GM12878 (cell line): ENCODE measurements around the gene RIMS1. TPM values are rescaled to one million over a fixed set of nuclear protein-coding genes. Genes with fewer than 3 reads are reported as not detected.

ENCODE experiments used
- ATAC-seq: fragments of 200-7000 bp; cut with Tn5 transposase; 3 replicates; pipeline ENCODE4 v1.9.1; 2020; ENCODE audit warnings: mild to moderate bottlenecking, moderate library complexity
- BruUV-seq: library from RNA; stranded (reverse); fragments of 400-500 nt; replicated peaks from 2 replicates; lab custom pipeline; 2021; lab: Mats Ljungman, UMichigan
- CTCF ChIA-PET: fragments of 300-600 bp; sonication (Branson Sonifier 250); formaldehyde crosslinking; extraction: SDS; loops from one replicate; lab custom pipeline; 2021; ENCODE audit warnings: inconsistent platforms; lab: Yijun Ruan, JAX
- POLR2A ChIA-PET: fragments of 350-600 bp; formaldehyde crosslinking; extraction: SDS; loops from one replicate; lab custom pipeline; 2021; ENCODE audit warnings: inconsistent platforms; lab: Charles Lee
- RAD21 ChIA-PET: fragments of 300-600 bp; sonication (Branson Sonifier 250); formaldehyde crosslinking; loops from one replicate; lab custom pipeline; 2023; ENCODE audit warnings: antibody characterized with exemption; ENCODE audit not compliant: unreplicated experiment; lab: Charles Lee
- SMC1A ChIA-PET: fragments of 300-600 bp; sonication (Branson Sonifier 250); formaldehyde crosslinking; loops from one replicate; lab custom pipeline; 2023; ENCODE audit not compliant: unreplicated experiment, uncharacterized antibody; lab: Charles Lee
- DNase-seq: peaks from one replicate; pipeline ENCODE4 v3.0.0-alpha.2; 2011; ENCODE audit warnings: low read depth, low spot score
- FAIRE-seq: peaks from 3 replicates; lab custom pipeline; 2011; peaks lifted over from hg19 to GRCh38; lab: Jason Lieb, UNC
- H2AFZ ChIP-seq: 2 replicates; pipeline ENCODE4 v1.6.0; 2011; ENCODE audit warnings: low read depth, low read length, control low read depth; ENCODE audit not compliant: control insufficient read depth
- H3K27ac ChIP-seq: 2 replicates; pipeline ENCODE4 v1.5.1; 2011; ENCODE audit warnings: control low read depth; ENCODE audit not compliant: control insufficient read depth, insufficient read depth
- H3K27me3 ChIP-seq, 2 experiments: replicated peaks in 1 of 2; 2 replicates each; pipeline versions ENCODE4 v1.6.0 to v1.6.1; 2011; ENCODE audit warnings: low read length in 1 of 2; ENCODE audit not compliant: control insufficient read depth in 2 of 2, insufficient read depth in 2 of 2
- H3K36me3 ChIP-seq, 2 experiments: 2 replicates each; pipeline ENCODE4 v1.5.1; 2011; ENCODE audit warnings: low read length in 1 of 2; ENCODE audit not compliant: control insufficient read depth in 2 of 2, insufficient read depth in 2 of 2
- H3K4me1 ChIP-seq: 2 replicates; pipeline ENCODE4 v1.6.1; 2011; ENCODE audit warnings: mild to moderate bottlenecking, low read length, moderate library complexity, mixed read lengths; ENCODE audit not compliant: control insufficient read depth, insufficient read depth
- H3K4me2 ChIP-seq: 2 replicates; pipeline ENCODE4 v1.6.0; 2011; ENCODE audit warnings: control low read depth; ENCODE audit not compliant: control insufficient read depth, insufficient read depth
- H3K4me3 ChIP-seq: fragments of 200-600 bp; sonication (generic); 2 replicates; pipeline ENCODE4 v1.5.1; 2016
- H3K79me2 ChIP-seq: 2 replicates; pipeline ENCODE4 v1.6.0; 2011; ENCODE audit warnings: low read length; ENCODE audit not compliant: control insufficient read depth, insufficient read depth
- H3K9ac ChIP-seq: 2 replicates; pipeline ENCODE4 v1.8.0; 2011; ENCODE audit warnings: low read length, control low read depth, mixed read lengths; ENCODE audit not compliant: control insufficient read depth, insufficient read depth
- H3K9me3 ChIP-seq: replicated peaks from 3 replicates; pipeline ENCODE4 v1.5.1; 2011; ENCODE audit warnings: mild to moderate bottlenecking, low read length; ENCODE audit not compliant: control insufficient read depth, insufficient read depth
- H4K20me1 ChIP-seq: 2 replicates; pipeline ENCODE4 v1.6.0; 2011; ENCODE audit not compliant: control insufficient read depth, insufficient read depth
- ATF2 ChIP-seq: IDR thresholded peaks from 2 replicates; pipeline ENCODE4 v1.6.1; 2012; ENCODE audit warnings: low read length, inconsistent platforms
- BCLAF1 ChIP-seq: fragments of 450-650 bp; IDR thresholded peaks from 2 replicates; pipeline ENCODE4 v1.6.1; 2017; ENCODE audit warnings: antibody characterized with exemption, mild to moderate bottlenecking, moderate library complexity
- EED ChIP-seq: sonication (generic); IDR thresholded peaks from 2 replicates; pipeline ENCODE4 v1.6.1; 2016; ENCODE audit warnings: antibody characterized with exemption, low read depth
- ESRRA ChIP-seq: IDR thresholded peaks from 2 replicates; pipeline ENCODE4 v1.6.1; 2012; ENCODE audit warnings: mild to moderate bottlenecking, low read length, improper control_type of control experiment
- MAX ChIP-seq: IDR thresholded peaks from 2 replicates; pipeline ENCODE4 v1.6.1; 2012; ENCODE audit warnings: low read depth, low read length, improper control_type of control experiment
- MLLT1 ChIP-seq: fragments of 450-650 bp; IDR thresholded peaks from 2 replicates; pipeline ENCODE4 v1.6.1; 2016; ENCODE audit warnings: mild to moderate bottlenecking
- POLR2AphosphoS5 ChIP-seq: IDR thresholded peaks from 2 replicates; pipeline ENCODE4 v1.6.1; 2011; ENCODE audit warnings: mild to moderate bottlenecking, low read length, inconsistent platforms
- RELB ChIP-seq: fragments of 450-650 bp; IDR thresholded peaks from 2 replicates; pipeline ENCODE4 v1.6.1; 2017; ENCODE audit warnings: low read depth, mild to moderate bottlenecking, moderate library complexity
- SMAD5 ChIP-seq: IDR thresholded peaks from 2 replicates; pipeline ENCODE4 v1.6.1; 2016; ENCODE audit warnings: antibody characterized with exemption, low read depth
- YBX1 ChIP-seq: fragments of 450-650 bp; IDR thresholded peaks from 2 replicates; pipeline ENCODE4 v1.6.1; 2016; ENCODE audit warnings: antibody characterized with exemption
- ZBTB33 ChIP-seq: fragments of 450-650 bp; IDR thresholded peaks from 2 replicates; pipeline ENCODE4 v1.6.1; 2017; ENCODE audit warnings: mild to moderate bottlenecking
- ZNF384 ChIP-seq: IDR thresholded peaks from 2 replicates; pipeline ENCODE4 v1.6.1; 2012; ENCODE audit warnings: low read depth, mild to moderate bottlenecking, low read length, improper control_type of control experiment, borderline replicate concordance
- WGBS: methylation state at CpG from one replicate; pipeline ENCODE4 v1.1.6; 2016; ENCODE audit warnings: low lambda C conversion rate; ENCODE audit not compliant: insufficient replicate concordance, insufficient coverage; ENCODE audit errors: missing lambda C conversion rate; 5-methylcytosine and 5-hydroxymethylcytosine counted together
- in situ Hi-C: fragments of 300-500 bp; cut with MboI; formaldehyde crosslinking; loops from 9 replicates; pipeline ENCODE4 v1.14.3; 2018; ENCODE audit warnings: mixed read lengths
- intact Hi-C: fragments of 100-400 bp; cut with micrococcal nuclease; formaldehyde crosslinking; loops from one replicate; pipeline ENCODE4 v1.14.2; 2022; ENCODE audit not compliant: unreplicated experiment
- polyA plus RNA-seq, 11 experiments: library from polyadenylated mRNA; depleted of rRNA in 4 of 11; unstranded in 6 of 11; stranded (reverse) in 5 of 11; fragments of >200 nt; fragmentation: Nextera tagmentation in 4 of 11; fragmentation: Illumina TruSeq in 1 of 11; extraction: Ambion mirVana in 4 of 11; extraction: Trizol in 1 of 11; gene quantifications; 1 replicate in 1 of 11; 2 replicates in 10 of 11; pipeline versions ENCODE4 v1.2.1 to v1.2.3, GENCODE V29; 2011 to 2016; ENCODE audit warnings: inconsistent platforms in 2 of 11, missing spikeins in 2 of 11, low read depth in 1 of 11
- total RNA-seq, 4 experiments: library from RNA; depleted of rRNA in 3 of 4; stranded (reverse); fragments of >200 nt in 3 of 4; fragmentation: Illumina TruSeq in 1 of 4; extraction: Trizol in 1 of 4; gene quantifications; 2 replicates each; pipeline versions ENCODE4 v1.2.1 to v1.2.3, GENCODE V29; 2013 to 2021

Gene RIMS1
- total and polyA plus RNA-seq, 10 of the 15 experiments (the other 5 are each of a cell fraction or from before 2014, with no cell fraction given) = 0.05 to 0.76 (median 0.23) TPM

DNA sequence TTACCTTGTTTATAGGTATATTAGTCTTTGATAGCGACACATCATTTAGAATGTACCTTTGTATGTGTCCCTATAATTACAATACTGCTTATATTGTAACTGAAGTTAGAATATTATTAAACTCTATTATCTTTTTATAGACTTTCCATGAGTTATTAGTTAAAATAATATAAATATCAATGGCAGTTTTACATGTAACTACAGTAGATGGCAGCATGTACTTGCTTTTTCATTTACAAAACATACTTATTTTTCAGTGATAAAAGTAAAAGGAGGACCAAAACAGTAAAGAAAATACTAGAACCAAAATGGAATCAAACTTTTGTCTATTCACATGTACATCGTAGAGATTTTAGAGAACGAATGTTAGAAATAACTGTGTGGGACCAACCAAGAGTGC, 364.3 kb downstream of the RIMS1 start (continued):
- TF ChIP-seq BCLAF1 (no peak), ZNF384 (no peak), MAX (no peak), ESRRA (no peak), ATF2 (no peak), YBX1 (no peak)

- Histone ChIP-seq H3K27ac (no peak overlapping the region), H3K36me3 (no peaks in the 10 kb centered on the region), H3K4me1 (no peaks in the 10 kb centered on the region), H3K4me3 (no peak overlapping the region), H3K9ac (no peak overlapping the region), H3K9me3 (no peaks in the 10 kb centered on the region), H3K79me2 (no peaks in the 10 kb centered on the region), H4K20me1 (no peaks in the 10 kb centered on the region), H3K27me3 (no peaks in the 10 kb centered on the region), H3K4me2 (no peak overlapping the region), H2AFZ (no peak overlapping the region)
- in situ Hi-C loops (no loop called here), intact Hi-C loops (no loop called here)
- POLR2A ChIA-PET = no interaction called here
- ATAC-seq = no peak
- RAD21 ChIA-PET = no interaction called here
- WGBS = 1% methylated on average over 3 of the region's 3 CpGs
- no peak for FAIRE-seq
- BruUV-seq = no TSS peak
- CTCF ChIA-PET = no interaction called here
- DNase-seq = no peak
- SMC1A ChIA-PET = no interaction called here
- TF ChIP-seq ZBTB33 (no peak), SMAD5 (no peak), RELB (no peak), POLR2AphosphoS5 (no peak), MLLT1 (no peak), EED (no peak)
Observed at GRCh38 chr6:72260489-72260888, 374.1 kb downstream of the RIMS1 start.
